ENCODE results near the gene TBC1D22A.

DNA sequence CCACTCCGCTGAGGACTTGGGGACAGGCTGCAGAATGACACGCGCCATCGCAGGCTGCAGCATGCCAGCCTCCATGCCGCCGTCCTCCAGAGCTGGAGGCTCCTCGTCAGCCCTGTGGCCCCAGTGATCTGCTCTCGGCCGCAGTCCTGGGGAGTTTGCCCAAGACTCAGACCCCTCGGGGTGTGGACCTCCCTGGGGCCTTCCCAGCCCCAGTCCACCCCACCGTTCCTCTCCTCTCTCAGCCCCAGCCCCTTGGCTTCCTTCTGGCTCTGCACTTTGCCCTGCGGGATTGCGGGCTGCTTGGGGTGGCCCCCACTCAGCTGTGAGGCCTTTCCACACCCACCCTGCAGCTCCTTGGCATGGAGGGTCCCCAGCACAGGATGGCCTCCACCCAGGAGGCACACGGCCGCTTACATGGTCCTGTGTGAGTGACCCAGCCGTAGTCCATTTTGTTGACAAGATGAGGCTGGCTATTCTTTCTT, 414.9 kb downstream of the TBC1D22A start:
- TF ChIP-seq EZH2 (optimal IDR thresholded peaks at IDR 0.05; ENCODE audit: low read depth, low read length) (no peak), EZH2phosphoT487 (IDR thresholded peaks at IDR 0.05; ENCODE audit: low read length) (no peak)
